Neural progenitor cell (in vitro differentiated cells): Measurements from ENCODE around the gene OR7C1. TPM values are rescaled to one million over a fixed set of nuclear protein-coding genes. Genes with fewer than 3 reads are reported as not detected.
"Not testable (repeated sequence)": the region's sequence is repeated elsewhere in the genome, so short reads cannot be mapped to it uniquely, and the experiment has no call there.

Experiments used
- DNase-seq: peaks from one replicate; pipeline ENCODE4 v3.0.0-alpha.2; 2016; ENCODE audit warnings: low spot score
- H2AFZ ChIP-seq: fragments of 200-600 bp; sonication (generic); replicated peaks from 2 replicates; pipeline ENCODE4 v1.6.1; 2016; ENCODE audit warnings: antibody characterized with exemption
- H3F3A ChIP-seq: fragments of 200-600 bp; sonication (generic); 2 replicates; pipeline ENCODE4 v1.6.1; 2016; ENCODE audit warnings: antibody characterized with exemption, low read depth
- H3K27ac ChIP-seq: fragments of 200-600 bp; sonication (generic); 2 replicates; pipeline ENCODE4 v1.5.1; 2016; ENCODE audit warnings: mild to moderate bottlenecking
- H3K27me3 ChIP-seq: fragments of 200-600 bp; sonication (generic); 2 replicates; pipeline ENCODE4 v1.6.1; 2016; ENCODE audit warnings: mild to moderate bottlenecking, moderate library complexity
- H3K36me3 ChIP-seq: fragments of 200-600 bp; sonication (generic); 2 replicates; pipeline ENCODE4 v1.5.1; 2016
- H3K4me1 ChIP-seq: fragments of 200-600 bp; sonication (generic); 2 replicates; pipeline ENCODE4 v1.6.1; 2016; ENCODE audit warnings: mixed run types
- H3K4me2 ChIP-seq: fragments of 200-600 bp; sonication (generic); 2 replicates; pipeline ENCODE4 v1.6.1; 2016
- H3K4me3 ChIP-seq: fragments of 200-600 bp; sonication (generic); 2 replicates; pipeline ENCODE4 v1.5.1; 2016
- H3K79me2 ChIP-seq: fragments of 200-600 bp; sonication (generic); 2 replicates; pipeline ENCODE4 v1.6.1; 2016; ENCODE audit warnings: low read depth
- H3K9ac ChIP-seq: fragments of 200-600 bp; sonication (generic); 2 replicates; pipeline ENCODE4 v1.6.1; 2016
- H3K9me3 ChIP-seq: fragments of 200-600 bp; sonication (generic); 2 replicates; pipeline ENCODE4 v1.5.1; 2016; ENCODE audit warnings: low read depth
- H4K20me1 ChIP-seq: fragments of 200-600 bp; sonication (generic); 2 replicates; pipeline ENCODE4 v1.6.1; 2016; ENCODE audit warnings: low read depth
- H3K27ac Mint-ChIP-seq: 3 replicates; pipeline ENCODE4 v1.8.0; 2021; ENCODE audit warnings: mixed read lengths
- H3K27me3 Mint-ChIP-seq: 2 replicates; pipeline ENCODE4 v1.8.0; 2022; ENCODE audit warnings: low read depth, mild to moderate bottlenecking, inconsistent platforms, moderate library complexity, mixed read lengths; ENCODE audit not compliant: insufficient read depth
- H3K36me3 Mint-ChIP-seq: 3 replicates; pipeline ENCODE4 v1.8.0; 2021; ENCODE audit warnings: mixed read lengths
- H3K4me1 Mint-ChIP-seq: 3 replicates; pipeline ENCODE4 v1.8.0; 2021; ENCODE audit warnings: mixed read lengths
- H3K4me3 Mint-ChIP-seq: 3 replicates; pipeline ENCODE4 v1.8.0; 2021; ENCODE audit warnings: mild to moderate bottlenecking, moderate library complexity, mixed read lengths
- H3K9me3 Mint-ChIP-seq: 3 replicates; pipeline ENCODE4 v1.8.0; 2020; ENCODE audit warnings: mixed read lengths
- EZH2 ChIP-seq: fragments of 200-600 bp; sonication (generic); IDR thresholded peaks from 2 replicates; pipeline ENCODE4 v1.6.1; 2017; ENCODE audit warnings: antibody characterized with exemption, mild to moderate bottlenecking, moderate library complexity
- EZH2phosphoT487 ChIP-seq: fragments of 200-600 bp; sonication (generic); IDR thresholded peaks from 2 replicates; pipeline ENCODE4 v1.6.1; 2017; ENCODE audit warnings: antibody characterized with exemption
- total RNA-seq: library from RNA; depleted of rRNA; stranded (reverse); fragments of >200 nt; gene quantifications from 2 replicates; pipeline ENCODE4 v1.2.3, GENCODE V29; 2015; ENCODE audit warnings: low replicate concordance
- TF ChIP-seq, protein P1 (sequence below): fragments of 200-600 bp; sonication (generic); IDR thresholded peaks from 2 replicates; pipeline ENCODE4 v1.5.1; 2017; ENCODE audit warnings: antibody characterized with exemption, mild to moderate bottlenecking

Gene OR7C1
- total RNA-seq, 1 donor from 2014 or later: not detected

DNA sequence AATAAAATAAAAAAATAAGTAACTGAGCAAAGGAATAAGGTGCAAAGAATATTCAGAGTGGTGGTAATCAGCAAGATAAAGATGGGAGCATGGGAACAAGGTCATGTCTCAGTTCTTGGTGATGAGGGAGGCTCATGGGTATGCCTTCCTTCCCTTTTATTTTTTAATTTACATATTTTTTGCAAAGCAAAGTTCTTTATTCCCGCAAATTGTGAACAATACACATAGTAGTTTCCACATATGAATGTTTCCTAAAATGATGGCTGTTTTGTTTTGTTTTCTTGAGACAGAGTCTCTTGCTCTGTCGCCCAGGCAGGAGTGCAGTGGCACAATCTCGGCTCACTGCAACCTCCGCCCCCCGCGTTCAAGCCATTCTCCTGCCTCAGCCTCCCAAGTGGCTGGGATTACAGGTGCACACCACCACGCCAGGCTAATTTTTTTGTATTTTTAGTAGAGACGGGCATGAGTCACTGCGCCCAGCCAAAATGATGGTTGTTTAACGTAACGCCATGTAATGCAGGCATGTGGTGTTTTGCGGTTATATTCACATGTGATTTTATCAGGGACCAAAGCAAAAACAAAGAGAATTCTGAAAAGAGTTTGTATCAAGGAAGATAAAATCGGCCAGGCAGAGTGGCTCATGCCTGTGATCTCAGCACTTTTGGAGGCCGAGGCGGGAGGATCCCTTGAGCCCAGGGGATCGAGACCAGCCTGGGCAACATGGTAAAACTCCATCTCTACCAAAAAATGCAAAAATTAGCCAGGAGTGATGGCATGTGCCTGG, 52.2 kb downstream of the OR7C1 start:
- no peak overlapping the region for H3K4me2 ChIP-seq
- no peaks in the 10 kb centered on the region for H3F3A ChIP-seq
- Mint-ChIP-seq H3K27me3 (peaks cover 3% of the 10 kb centered on the region), H3K27ac (no peak overlapping the region), H3K4me1 (peaks cover 2% of the 10 kb centered on the region), H3K4me3 (no peak overlapping the region), H3K36me3 (no peaks in the 10 kb centered on the region), H3K9me3 (no peaks in the 10 kb centered on the region)
- no peaks in the 10 kb centered on the region for H3K36me3 ChIP-seq
- H3K4me3 ChIP-seq: no peak overlapping the region
- no peak overlapping the region for H3K9ac ChIP-seq
- no peaks in the 10 kb centered on the region for H3K79me2 ChIP-seq
- no peaks in the 10 kb centered on the region for H3K27me3 ChIP-seq
- H3K27ac ChIP-seq: no peak overlapping the region
- no peak for DNase-seq
- TF ChIP-seq EZH2 (no peak), EZH2phosphoT487 (no peak)
- TF ChIP-seq, protein P1, sequence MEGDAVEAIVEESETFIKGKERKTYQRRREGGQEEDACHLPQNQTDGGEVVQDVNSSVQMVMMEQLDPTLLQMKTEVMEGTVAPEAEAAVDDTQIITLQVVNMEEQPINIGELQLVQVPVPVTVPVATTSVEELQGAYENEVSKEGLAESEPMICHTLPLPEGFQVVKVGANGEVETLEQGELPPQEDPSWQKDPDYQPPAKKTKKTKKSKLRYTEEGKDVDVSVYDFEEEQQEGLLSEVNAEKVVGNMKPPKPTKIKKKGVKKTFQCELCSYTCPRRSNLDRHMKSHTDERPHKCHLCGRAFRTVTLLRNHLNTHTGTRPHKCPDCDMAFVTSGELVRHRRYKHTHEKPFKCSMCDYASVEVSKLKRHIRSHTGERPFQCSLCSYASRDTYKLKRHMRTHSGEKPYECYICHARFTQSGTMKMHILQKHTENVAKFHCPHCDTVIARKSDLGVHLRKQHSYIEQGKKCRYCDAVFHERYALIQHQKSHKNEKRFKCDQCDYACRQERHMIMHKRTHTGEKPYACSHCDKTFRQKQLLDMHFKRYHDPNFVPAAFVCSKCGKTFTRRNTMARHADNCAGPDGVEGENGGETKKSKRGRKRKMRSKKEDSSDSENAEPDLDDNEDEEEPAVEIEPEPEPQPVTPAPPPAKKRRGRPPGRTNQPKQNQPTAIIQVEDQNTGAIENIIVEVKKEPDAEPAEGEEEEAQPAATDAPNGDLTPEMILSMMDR: no peak
- no peaks in the 10 kb centered on the region for H4K20me1 ChIP-seq
- H2AFZ ChIP-seq: no peak overlapping the region
- H3K9me3 ChIP-seq: no peaks in the 10 kb centered on the region
- H3K4me1 ChIP-seq: no peaks in the 10 kb centered on the region

DNA sequence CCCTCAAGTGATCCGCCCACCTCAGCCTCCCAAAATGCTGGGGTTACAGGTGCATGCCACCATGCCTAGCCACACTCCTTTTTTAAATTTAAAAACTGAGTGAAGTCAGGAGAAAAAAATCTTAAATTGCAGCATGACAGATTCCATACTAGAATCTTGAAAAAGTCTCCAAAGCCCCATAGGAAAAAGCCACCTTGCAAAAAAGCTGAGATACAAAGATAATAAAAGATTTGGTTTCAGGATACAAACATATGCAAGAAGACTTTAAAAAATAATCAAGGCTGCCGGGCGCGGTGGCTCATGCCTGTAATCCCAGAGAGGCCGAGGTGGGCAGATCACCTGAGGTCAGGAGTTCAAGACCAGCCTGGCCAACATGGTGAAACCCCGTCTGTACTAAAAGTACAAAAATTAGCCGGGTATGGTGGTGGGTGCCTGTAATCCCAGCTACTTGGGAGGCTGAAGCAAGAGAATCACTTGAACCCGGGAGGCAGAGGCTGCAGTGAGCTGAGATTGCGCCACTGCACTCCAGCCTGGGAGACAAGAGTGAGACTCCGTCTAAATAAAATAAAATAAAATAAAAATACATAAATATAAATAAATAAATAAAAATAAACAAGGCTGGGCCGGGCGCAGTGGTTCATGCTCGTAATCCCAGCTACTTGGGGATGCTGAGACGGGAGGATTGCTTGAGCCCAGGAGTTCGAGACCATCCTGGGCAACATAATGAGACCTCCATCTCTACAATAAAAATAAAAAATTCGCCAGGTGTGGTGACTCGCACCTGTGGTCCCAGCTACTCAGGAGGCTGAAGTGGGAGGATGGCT, 53.1 kb downstream of the OR7C1 start:
- not testable (repeated sequence) for H3K27me3 Mint-ChIP-seq, H2AFZ ChIP-seq, H3K36me3 Mint-ChIP-seq, H4K20me1 ChIP-seq, H3K36me3 ChIP-seq, H3K4me3 ChIP-seq, H3K4me3 Mint-ChIP-seq, H3K9me3 Mint-ChIP-seq, H3K4me2 ChIP-seq, H3F3A ChIP-seq, H3K4me1 ChIP-seq, H3K27ac Mint-ChIP-seq, DNase-seq, H3K79me2 ChIP-seq, H3K27me3 ChIP-seq, H3K27ac ChIP-seq, H3K9me3 ChIP-seq, H3K9ac ChIP-seq, H3K4me1 Mint-ChIP-seq

DNA sequence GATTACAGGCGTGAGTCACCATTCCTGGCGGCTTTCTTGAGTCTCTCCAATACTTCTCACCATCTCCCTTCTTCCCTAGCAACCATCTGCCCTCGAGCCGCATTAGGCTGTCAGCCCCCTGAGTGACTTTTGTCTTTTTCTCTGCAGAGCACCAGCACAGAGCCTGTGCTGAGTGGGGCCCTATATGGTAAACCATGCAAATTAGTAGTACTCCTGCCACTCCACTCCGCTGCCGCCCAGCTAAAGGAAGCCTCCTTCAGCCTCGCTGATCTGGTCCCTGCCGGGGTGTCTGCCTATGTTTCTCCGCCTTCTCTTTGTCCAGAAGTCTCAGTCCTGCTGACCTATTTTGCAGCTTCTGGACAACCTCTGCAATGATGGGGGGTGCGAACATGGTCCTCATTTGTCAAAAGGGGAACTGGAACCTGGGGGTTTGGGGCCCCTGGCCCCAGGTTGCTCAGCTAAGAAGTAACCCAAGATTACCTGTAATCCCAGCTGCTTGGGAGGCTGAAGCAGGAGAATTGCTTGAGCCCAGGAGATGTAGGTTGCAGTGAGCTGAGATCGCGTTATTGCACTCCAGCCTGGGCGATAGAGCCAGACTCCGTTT, 54.3 kb downstream of the OR7C1 start:
- peaks cover 14% of the 10 kb centered on the region for H3K27me3 ChIP-seq
- not testable (repeated sequence) for H3K9me3 Mint-ChIP-seq, H3K4me1 Mint-ChIP-seq, H3F3A ChIP-seq, H3K9ac ChIP-seq, H3K27ac ChIP-seq, H3K9me3 ChIP-seq, H4K20me1 ChIP-seq, H3K36me3 Mint-ChIP-seq, H3K27ac Mint-ChIP-seq, H3K4me3 ChIP-seq, DNase-seq, H3K4me1 ChIP-seq, H3K79me2 ChIP-seq, H3K4me3 Mint-ChIP-seq, H3K36me3 ChIP-seq, H3K4me2 ChIP-seq, H3K27me3 Mint-ChIP-seq, H2AFZ ChIP-seq

DNA sequence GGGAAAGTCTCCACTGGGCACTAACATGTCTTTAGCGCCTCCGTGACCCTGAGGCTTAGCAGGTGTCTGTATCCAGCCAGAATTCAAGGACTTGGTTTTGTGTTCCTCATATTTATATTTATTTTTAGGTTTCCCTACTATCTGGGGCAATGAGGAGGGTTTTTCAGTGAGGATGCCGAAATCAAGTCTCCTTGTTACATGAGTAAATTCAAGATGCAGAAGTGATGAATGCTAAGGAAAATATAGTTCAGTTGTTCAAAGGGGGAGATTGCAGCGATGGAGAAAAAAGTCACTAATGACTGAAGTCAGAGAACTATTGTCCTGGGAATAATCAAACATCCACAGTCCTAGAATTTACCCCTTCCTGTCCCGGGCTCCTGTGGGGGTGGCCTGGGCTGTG, 55.8 kb downstream of the OR7C1 start:
- TF ChIP-seq EZH2phosphoT487 (no peak), EZH2 (no peak)
- TF ChIP-seq, protein P1: no peak
- Mint-ChIP-seq H3K27me3 (peaks cover 5% of the 10 kb centered on the region), H3K36me3 (no peaks in the 10 kb centered on the region), H3K4me3 (no peak overlapping the region), H3K4me1 (peaks cover 2% of the 10 kb centered on the region), H3K9me3 (peaks cover 3% of the 10 kb centered on the region), H3K27ac (no peak overlapping the region)
- H3K4me1 ChIP-seq: no peaks in the 10 kb centered on the region
- H3F3A ChIP-seq: no peaks in the 10 kb centered on the region
- peaks cover 22% of the 10 kb centered on the region for H3K27me3 ChIP-seq
- no peaks in the 10 kb centered on the region for H4K20me1 ChIP-seq
- H2AFZ ChIP-seq: no peak overlapping the region
- H3K4me3 ChIP-seq: no peak overlapping the region
- H3K9ac ChIP-seq: no peak overlapping the region
- H3K27ac ChIP-seq: no peak overlapping the region
- H3K79me2 ChIP-seq: no peaks in the 10 kb centered on the region
- H3K4me2 ChIP-seq: no peak overlapping the region
- no peaks in the 10 kb centered on the region for H3K36me3 ChIP-seq
- DNase-seq: no peak
- H3K9me3 ChIP-seq: no peaks in the 10 kb centered on the region

DNA sequence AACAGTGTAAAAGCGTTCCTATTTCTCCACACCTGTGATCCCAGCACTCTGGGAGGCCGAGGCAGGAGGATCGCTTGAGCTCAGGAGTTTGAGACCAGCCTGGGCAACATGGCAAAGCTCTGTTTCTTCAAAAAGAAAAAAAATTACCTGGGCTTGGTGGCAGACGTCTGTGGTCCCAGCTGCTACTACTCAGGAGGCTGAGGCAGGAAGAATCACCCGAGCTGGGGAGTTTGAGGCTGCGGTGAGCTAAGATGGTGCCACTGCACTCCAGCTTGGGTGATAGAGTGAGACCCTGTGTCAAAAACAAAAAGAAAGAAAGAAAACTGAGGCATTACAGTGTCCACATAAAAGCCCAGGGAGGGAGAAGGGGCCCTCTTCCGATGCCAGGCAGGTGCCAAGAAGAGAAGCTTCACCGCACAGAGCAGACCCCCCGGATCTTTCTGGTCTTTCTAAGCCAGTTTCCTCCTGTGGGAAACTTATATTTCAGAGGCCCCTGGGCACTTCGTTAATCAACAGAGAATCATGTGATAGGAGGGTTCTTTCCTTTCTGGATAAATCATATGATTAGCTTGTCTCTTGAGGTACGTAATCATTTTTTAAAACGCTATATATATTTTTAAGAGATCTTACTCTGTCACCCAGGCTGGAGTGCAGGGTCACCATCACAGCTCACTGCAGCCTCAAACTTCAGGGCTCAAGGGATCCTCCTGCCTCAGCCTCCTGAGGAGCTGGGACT, 56.7 kb downstream of the OR7C1 start, which contains the start of gene ADGRE2:
ADGRE2 (minus strand) TSS at position 451 of the 736 bp plus-strand sequence. CDS start 1,804 bp downstream, outside the sequence.
- H3K27ac ChIP-seq: not testable (repeated sequence)

More for the DNA sequence above, 56.7 kb downstream of the OR7C1 start, which contains the start of gene ADGRE2:
- H3K9ac ChIP-seq, H3K27ac Mint-ChIP-seq, DNase-seq, H3K9me3 ChIP-seq, H3K4me1 Mint-ChIP-seq, H3F3A ChIP-seq, H3K4me3 ChIP-seq, H3K36me3 ChIP-seq, H3K4me1 ChIP-seq, H3K4me2 ChIP-seq, H3K36me3 Mint-ChIP-seq, H2AFZ ChIP-seq, H3K27me3 Mint-ChIP-seq, H4K20me1 ChIP-seq, H3K79me2 ChIP-seq, H3K9me3 Mint-ChIP-seq: not testable (repeated sequence)
- peaks cover 22% of the 10 kb centered on the region for H3K27me3 ChIP-seq
- peak within 1 kb of the TSS; percentile 50 for H3K4me3 Mint-ChIP-seq
